Lower leg skin (tissue), 4 donors: ENCODE measurements around the gene POC1A. TPM values are rescaled to one million over a fixed set of nuclear protein-coding genes. Genes with fewer than 3 reads are reported as not detected.
"Not testable (repeated sequence)": the region's sequence is repeated elsewhere in the genome, so short reads cannot be mapped to it uniquely, and the experiment has no call there.

ENCODE experiments used
- DNase-seq, 2 donors: peaks; one replicate each; pipeline ENCODE4 v3.0.0-alpha.2; 2019; ENCODE audit warnings: low spot score in 2 of 2
- H3K4me3 ChIP-seq: fragments of 200-600 bp; sonication (generic); 2 replicates; pipeline ENCODE4 v1.5.1; 2017; ENCODE audit warnings: mild to moderate bottlenecking, low read depth; ENCODE audit not compliant: poor library complexity, severe bottlenecking
- CTCF ChIP-seq, 3 donors: fragments of 450-650 bp; IDR thresholded peaks; one replicate each; pipeline ENCODE4 v1.5.1; 2016; ENCODE audit warnings: antibody characterized with exemption in 3 of 3, mild to moderate bottlenecking in 3 of 3, moderate library complexity in 2 of 3
- POLR2A ChIP-seq, 2 donors: fragments of 450-650 bp; IDR thresholded peaks; one replicate each; pipeline ENCODE4 v1.6.1; 2016 to 2017; ENCODE audit warnings: antibody characterized with exemption in 2 of 2, mild to moderate bottlenecking in 1 of 2, moderate library complexity in 1 of 2
- WGBS, 2 donors: methylation state at CpG; one replicate each; pipeline ENCODE4 v1.1.5; 2018; 5-methylcytosine and 5-hydroxymethylcytosine counted together
- intact Hi-C: fragments of 100-400 bp; cut with DNase I; formaldehyde crosslinking; loops from one replicate; pipeline ENCODE4 v1.15.0; 2023; ENCODE audit warnings: low total_unique reads
- total RNA-seq, 4 donors: library from RNA; depleted of rRNA; stranded (reverse); fragments of >200 nt; gene quantifications; one replicate each; pipeline ENCODE4 v1.1.0, GENCODE V29; 2016

The POC1A gene
- total RNA-seq, 4 donors from 2014 or later, result 1.6 to 4.9 (median 1.9) TPM

GRCh38 chr3:52182691-52183090 is 28.5 kb upstream of the POC1A start:
- H3K4me3 ChIP-seq, result no peak overlapping the region
- DNase-seq, result no peak
- intact Hi-C loops, result no loop called here
- WGBS, 2 donors, result 88 to 97% methylated on average over 4 of the region's 4 CpGs
- no peak for TF ChIP-seq CTCF (IDR thresholded peaks at IDR 0.05)
- no peak for TF ChIP-seq POLR2A (IDR thresholded peaks at IDR 0.05)

GRCh38 chr3:52182196-52182595 is 28.0 kb upstream of the POC1A start:
- intact Hi-C loops, result no loop called here
- H3K4me3 ChIP-seq, result no peak overlapping the region
- no peak for DNase-seq
- 87 to 91% methylated on average over 5 of the region's 5 CpGs for WGBS, 2 donors
- TF ChIP-seq POLR2A (IDR thresholded peaks at IDR 0.05) (no peak), CTCF (IDR thresholded peaks at IDR 0.05) (no peak)

- WGBS, 2 donors, result 50 to 61% methylated on average over 4 of the region's 4 CpGs
Observed at GRCh38 chr3:52181543-52181942, 27.3 kb upstream of the POC1A start.

GRCh38 chr3:52178537-52178936 is 24.3 kb upstream of the POC1A start:
- TF ChIP-seq CTCF (IDR thresholded peaks at IDR 0.05), result no peak
- no peak for TF ChIP-seq POLR2A (IDR thresholded peaks at IDR 0.05)
- intact Hi-C loops, result no loop called here
- no peak overlapping the region for H3K4me3 ChIP-seq
- no peak for DNase-seq
- 94 to 100% methylated on average over 1 of the region's 1 CpG for WGBS, 2 donors

More at GRCh38 chr3:52181543-52181942, 27.3 kb upstream of the POC1A start:
- H3K4me3 ChIP-seq, result no peak overlapping the region
- DNase-seq, result no peak
- intact Hi-C loops, result no loop called here
- TF ChIP-seq CTCF (IDR thresholded peaks at IDR 0.05) (no peak), POLR2A (IDR thresholded peaks at IDR 0.05) (no peak)

GRCh38 chr3:52178126-52178525 is 23.9 kb upstream of the POC1A start:
- intact Hi-C loops, H3K4me3 ChIP-seq, DNase-seq: not testable (repeated sequence)
- 84 to 92% methylated on average over 4 of the region's 4 CpGs for WGBS, 2 donors

- no peak for DNase-seq
- WGBS, 2 donors, result 82 to 86% methylated on average over 5 of the region's 5 CpGs
- H3K4me3 ChIP-seq, result no peak overlapping the region
- TF ChIP-seq POLR2A (IDR thresholded peaks at IDR 0.05) (no peak), CTCF (IDR thresholded peaks at IDR 0.05) (no peak)
- intact Hi-C loops, result no loop called here
Observed at GRCh38 chr3:52177701-52178042, 23.4 kb upstream of the POC1A start.
